ENCODE results near the gene ANO4.
"Not testable (repeated sequence)": the region's sequence is repeated elsewhere in the genome, so short reads cannot be mapped to it uniquely, and the experiment has no call there.

ANO4 gene

DNA sequence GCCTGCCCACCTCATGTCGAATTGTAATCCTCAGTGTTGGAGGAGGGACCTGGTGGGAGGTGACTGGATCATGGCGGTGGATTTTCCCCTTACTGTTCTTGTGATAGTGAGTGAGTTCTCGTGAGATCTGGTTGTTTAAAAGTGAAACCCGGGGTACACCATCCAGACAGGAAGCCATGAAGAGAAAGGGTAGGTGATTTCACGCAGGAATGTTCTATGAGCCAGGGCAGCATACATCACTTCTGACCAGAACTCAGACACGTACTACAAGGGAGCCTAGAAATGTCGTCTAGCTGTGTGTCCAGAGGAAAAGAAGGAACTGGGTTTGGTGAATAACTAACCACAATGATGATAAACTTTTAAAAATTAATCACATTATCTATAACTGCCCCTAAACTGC is 80.6 kb downstream of the ANO4 start:
- no peak for DNase-seq (ENCODE audit: low spot score)

DNA sequence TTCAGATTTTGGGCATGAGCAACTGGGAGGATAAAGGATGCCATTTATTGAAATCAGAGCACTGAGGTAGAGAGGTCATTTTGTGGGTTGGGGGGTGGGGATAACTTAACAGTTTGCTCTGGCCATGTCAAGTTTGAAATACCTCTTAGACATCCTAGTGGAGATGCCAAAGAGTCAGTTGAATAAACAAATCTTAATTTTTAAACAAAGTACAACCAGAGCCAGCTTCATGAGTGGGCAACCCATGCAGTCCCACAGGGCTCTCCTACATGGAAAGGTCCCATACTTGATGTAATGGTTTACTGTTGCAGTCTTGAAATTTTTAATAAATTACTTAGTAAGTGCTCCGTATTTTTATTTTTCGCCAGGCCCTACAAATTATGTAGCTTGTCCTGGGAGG is 81.2 kb downstream of the ANO4 start:
- DNase-seq (ENCODE audit: low spot score): no peak

DNA sequence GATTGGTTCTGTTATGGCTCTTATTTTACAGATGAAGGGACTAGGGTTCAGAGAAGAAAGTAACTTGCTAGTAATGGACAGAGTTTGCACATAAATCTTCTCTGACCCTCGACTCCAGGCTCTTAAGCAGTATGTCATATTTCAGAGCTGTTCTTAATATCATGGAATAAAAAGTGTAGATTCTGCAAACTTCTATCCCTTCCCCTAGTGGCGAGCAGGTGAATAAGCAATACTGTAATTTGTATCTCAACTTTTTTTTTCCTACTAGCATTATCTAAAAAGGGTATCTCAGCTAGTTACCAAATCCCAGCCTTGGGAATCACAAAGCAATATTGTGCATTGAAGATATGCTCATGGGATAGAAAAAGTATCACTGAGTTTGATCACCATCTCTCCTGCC is 83.2 kb downstream of the ANO4 start:
- peak; percentile 9 for DNase-seq (ENCODE audit: low spot score)

DNA sequence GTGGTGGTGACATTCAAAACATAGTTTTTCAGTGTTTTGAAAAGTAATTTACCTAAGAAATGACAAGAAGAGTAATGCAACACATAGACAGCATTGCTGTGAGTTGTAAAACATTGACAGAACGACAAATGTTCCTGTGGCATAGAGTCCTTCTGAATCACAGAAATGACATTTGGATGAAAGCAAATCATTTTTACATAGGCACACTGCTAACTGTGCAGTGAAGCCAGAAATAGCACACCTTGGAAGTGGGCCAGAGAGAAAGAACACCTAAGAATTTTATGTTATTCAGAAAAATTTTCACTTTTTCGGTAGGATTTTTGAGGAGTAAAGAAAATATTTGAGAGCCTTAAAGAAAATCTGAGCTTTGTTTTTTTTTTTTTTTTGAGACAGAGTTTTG is 100.6 kb downstream of the ANO4 start:
- DNase-seq (ENCODE audit: low spot score): no peak

DNA sequence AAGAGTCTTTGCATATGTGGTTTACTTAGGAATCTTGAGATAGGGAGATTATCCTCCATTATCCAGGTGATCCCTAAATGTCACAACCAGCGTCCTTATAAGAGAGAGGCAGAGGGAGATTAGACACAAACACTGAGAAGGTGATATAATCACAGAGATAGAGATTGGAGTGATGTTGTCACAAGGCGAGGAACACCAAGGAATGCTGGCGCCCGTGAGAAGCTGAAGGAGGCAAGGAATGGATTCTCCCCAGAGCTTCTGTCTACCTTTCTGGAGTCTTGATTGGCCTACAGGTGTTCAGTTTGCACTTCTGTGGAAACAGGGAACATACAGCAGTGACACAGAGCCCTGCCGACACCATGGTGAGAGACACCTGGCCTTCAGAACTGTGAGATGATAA is 101.6 kb downstream of the ANO4 start:
- no peak for DNase-seq (ENCODE audit: low spot score)

DNA sequence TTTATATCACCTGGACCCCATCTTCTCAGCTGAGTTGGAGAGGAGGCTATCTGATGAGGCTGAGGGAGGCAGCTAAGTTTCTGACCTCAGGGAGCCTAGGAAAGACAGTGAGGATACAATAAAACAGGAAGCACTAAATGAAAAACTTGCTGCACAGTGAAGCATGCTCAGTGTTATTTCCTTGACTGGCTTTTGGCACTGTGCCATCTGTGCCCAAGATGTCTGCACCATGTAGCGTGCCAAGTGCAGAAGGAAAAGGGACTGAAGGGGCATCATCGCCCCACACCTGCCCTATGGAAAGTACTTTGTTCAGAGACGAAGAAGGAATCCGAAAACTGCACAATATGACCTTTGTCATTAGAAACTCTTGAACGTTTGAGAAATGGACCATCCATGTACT is 102.7 kb downstream of the ANO4 start:
- no peak for DNase-seq (ENCODE audit: low spot score)

DNA sequence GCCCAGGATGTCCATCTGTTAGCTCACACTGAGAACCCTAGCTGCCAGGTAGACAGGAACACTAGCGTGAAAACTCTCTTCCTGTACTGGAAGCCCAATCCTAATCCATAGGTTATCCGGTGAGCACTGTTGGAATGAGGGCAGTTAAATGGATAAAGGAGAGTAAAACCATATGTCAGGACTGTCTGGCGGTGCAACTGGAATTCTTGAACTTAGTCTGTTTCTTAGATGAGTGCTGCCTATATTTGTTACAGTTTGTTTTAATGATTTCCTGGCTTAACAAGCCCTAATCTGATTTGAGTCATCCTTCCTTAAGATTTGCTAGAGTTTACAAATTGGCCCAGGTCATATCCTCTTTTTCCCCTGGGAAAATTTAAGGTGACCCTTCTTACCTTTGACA is 104.7 kb downstream of the ANO4 start:
- no peak for DNase-seq (ENCODE audit: low spot score)

DNA sequence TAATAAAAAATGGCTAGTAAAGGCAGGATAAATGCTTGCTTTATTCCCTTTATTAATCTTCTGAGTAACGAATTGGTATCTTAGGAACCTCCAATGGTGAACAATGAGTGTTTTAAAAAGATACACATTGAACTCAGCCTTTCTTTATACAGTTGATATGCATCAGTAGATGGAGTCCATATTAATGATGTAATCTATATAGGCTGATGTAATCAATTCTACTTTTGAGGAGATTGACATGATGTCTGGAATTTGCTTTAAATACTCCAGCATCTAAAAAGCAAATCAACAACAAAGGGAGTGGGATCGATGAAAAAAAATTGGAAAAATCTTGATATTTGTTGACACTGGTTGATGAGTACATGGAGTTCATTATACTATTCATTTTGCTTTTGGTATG is 106.2 kb downstream of the ANO4 start:
- DNase-seq (ENCODE audit: low spot score): no peak

DNA sequence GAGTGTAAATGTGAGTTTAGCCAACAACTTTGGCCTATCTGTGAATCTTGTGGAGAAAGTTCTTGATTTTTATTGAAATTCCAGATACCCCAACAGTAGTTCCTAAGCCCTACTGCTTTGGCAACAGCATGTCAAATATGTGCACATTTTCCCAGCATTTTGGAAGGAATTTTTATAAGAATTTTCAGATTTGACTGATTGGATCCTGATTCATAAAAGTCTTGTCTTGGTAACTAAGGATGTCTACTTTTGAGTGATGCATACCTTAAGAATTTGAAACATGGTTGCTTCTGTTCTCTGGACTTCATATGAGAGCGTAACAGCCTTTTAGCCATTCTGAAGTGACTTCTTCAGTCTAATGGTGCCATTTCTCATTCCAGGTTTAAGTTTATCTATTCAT is 106.7 kb downstream of the ANO4 start:
- DNase-seq (ENCODE audit: low spot score): no peak

DNA sequence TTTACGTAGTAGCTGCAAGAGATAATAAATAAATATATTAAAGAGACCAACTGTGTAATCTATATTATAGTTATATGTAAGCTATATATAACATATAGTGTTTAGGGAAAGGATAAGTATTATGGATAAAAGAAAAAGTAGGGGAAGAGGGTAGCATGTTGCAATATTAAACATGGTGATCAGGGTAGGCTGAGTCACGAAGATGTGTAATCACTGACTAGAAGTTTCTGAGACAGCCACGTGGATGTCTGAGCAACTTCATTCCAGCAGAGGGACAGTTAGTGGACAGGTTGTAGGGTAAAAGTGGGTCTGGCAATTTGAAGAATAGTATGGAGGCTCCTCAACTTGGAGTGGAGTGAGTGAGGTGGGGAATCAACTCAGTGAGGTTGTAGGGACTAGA is 109.7 kb downstream of the ANO4 start:
- no peak for DNase-seq (ENCODE audit: low spot score)

DNA sequence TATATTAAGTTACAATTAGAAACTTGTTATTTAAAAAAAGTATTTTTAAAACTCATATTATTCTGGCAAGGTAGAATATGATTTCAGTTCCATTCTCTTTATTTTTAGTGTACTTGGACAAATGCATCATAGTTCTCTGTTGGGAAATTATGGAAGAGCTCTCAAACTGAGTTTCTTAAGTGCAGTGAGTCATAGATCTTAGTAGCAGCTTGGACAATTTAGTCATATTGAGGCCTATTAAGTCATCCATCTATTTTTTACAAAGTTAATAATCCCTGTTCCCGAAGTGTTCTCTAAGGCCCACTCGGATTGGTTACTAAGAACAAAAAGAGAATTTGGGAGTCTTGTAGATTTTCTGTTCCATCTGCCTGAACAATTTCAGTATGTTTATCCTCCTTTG is 113.9 kb downstream of the ANO4 start:
- peak; percentile 49 for DNase-seq (ENCODE audit: low spot score)

DNA sequence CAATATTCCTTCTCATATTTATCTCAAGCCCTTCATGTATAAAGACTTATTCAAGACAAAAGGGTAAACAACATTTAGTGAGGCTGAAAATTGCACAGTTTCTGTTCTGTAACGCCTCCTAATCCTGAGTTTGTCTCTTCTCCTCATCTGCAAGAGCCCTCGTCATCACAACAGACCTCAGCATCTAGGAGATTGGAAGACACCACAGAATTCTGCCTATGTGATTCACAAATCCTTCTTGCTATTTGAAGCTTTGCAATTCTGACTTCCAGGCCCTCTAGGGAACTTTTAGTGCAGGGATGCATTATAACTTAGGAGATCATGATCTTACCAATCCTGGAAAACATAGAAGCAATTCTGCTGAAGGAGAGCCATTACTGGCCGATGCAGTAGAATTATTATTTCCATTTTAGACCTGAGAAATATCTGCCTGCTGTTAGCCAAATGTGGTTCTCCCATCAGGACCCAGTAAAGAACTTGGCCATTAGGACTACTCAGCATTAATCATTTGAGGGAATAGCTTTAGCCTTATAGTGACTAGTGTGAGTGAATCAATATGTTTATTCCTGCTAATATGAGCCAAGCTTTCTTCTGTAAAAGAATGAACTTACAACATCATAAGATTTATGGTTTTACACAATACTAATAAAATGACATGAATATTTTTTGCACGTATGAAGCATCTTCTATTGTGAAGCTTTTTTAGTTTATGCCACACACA is 119.5 kb downstream of the ANO4 start:
- no peak for DNase-seq (ENCODE audit: low spot score)

DNA sequence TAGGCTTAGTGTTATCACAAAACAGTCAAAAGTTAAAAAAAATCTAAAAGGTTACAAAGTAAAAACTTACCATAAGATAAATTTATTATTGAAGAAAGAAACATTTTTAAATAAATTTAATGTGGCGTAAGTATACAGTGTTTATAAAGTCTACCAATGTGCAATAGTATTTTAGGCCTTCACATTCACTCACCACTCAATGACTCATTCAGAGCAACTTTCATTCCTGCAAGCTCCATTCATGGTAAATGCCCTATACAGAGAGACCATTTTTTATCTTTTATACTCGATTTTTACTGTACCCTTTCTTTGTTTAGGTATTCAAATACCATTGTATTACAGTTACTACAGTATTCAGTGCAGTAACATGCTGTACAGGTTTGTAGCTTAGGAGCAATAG is 124.5 kb downstream of the ANO4 start:
- DNase-seq (ENCODE audit: low spot score): no peak

DNA sequence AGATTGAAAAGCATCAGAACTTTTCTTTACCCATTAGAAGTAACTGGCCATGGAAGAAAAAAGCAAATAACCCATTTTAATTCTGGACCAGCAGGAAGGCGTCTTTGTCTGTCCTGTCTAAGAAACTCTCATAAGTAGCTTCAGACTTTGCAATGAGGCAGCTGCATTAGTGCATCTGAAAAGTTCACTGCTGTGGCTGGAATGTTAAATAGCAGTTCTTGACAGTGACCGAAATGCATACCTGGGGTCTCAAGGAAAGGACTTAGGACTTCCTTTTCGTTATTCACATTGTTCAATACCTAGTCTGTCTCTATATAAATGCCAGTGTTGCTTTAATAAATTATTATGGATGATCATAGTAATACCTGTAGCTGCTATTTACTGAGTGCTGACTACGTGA is 125.9 kb downstream of the ANO4 start:
- DNase-seq (ENCODE audit: low spot score): no peak

DNA sequence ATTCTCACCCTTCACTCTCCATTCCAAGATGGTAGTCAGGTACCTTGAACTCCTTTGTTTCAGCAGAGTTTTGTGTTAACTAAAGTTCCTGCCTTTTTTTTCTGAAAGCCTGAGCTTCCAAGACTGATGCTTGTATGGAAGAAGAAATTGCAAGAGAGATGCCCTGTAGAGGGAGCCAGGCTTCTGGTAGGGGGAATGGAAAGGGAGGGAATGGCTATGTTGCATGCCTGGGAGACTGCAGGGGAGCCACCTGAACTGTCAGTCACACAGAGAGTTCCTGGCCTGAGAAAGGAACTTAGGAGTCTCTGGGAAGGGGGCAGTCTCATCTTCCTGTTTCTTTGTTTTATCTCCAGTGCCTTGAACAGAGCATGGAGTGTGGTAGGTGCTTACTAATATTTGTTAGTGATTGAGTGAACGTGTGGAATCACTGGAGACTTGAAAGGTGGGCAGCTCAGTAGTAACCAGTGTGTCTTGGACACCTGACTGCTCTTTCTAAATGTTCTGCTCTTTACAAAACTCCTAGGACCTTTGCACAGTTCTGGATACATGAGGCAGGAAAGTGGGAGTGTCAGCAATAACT is 132.2 kb downstream of the ANO4 start:
- no peak for DNase-seq (ENCODE audit: low spot score)

DNA sequence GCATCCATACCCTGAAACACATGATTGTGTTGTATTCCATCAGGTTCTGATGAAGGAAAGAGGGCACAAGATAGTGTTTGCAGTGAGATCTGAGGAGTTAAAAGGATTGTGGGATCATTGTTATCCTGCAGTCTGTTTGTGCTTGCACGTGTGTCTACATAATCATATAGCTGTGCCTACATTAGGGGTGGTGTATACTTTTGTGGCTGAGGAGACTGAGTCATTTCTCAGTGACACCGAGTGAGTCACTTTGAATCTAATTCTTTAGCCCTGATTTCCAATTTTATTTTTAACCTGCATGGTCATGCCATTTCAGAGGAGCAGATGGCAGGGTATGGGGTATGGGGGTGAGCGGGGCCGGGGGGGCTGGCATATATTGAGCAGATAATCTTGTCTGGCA is 133.2 kb downstream of the ANO4 start:
- peak; percentile 43 for DNase-seq (ENCODE audit: low spot score)

DNA sequence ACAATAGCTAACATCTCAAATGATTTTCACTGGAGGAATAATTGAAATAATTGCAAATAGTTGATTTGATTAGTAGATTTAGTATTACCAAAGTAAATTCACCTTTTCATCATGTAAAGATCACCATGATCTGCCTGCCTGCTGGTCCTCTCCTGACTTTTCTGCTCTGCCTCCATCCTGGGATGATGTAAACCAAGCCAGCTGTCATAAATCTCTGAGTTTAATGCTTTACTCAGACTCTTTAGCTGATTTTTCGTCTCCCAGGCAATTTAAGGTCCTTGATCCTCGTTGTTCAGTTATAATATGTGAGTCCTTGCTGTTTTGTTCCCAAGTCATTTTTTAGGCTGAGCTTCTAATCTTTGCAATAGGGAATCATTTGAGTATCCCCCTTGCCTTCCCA is 138.0 kb downstream of the ANO4 start:
- DNase-seq (ENCODE audit: low spot score): no peak

DNA sequence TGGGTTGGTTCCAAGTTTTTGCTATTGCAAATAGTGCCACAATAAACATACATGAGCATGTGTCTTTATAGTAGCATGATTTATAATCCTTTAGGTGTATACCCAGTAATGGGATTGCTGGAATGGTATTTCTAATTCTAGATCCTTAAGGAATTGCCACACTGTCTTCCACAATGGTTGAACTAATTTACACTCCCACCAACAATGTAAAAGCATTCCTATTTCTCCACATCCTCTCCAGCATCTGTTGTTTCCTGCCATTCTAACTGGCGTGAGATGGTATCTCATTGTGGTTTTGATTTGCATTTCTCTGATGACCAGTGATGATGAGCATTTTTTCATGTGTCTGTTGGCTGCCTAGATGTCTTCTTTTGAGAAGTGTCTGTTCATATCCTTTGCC is 139.0 kb downstream of the ANO4 start:
- not testable (repeated sequence) for DNase-seq (ENCODE audit: low spot score)

DNA sequence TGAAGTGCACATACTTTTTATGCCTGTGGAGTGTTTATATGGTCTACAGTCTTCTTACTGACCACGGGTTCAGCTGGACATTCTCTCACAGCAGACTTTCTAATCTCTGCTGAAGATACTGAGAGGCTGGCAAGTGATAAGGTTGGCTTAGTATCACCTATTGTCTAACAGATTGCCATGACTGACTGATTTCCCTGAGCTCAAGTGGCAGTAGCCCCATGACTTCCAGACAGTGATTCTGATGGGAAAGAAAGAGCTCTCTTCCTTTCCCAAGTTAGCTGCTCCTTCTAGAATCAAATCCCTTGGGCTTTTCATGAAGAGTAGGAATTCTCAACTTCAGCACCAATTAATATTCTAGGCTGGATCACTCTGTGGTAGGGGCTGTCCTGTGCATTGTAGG is 141.4 kb downstream of the ANO4 start:
- DNase-seq (ENCODE audit: low spot score): no peak

DNA sequence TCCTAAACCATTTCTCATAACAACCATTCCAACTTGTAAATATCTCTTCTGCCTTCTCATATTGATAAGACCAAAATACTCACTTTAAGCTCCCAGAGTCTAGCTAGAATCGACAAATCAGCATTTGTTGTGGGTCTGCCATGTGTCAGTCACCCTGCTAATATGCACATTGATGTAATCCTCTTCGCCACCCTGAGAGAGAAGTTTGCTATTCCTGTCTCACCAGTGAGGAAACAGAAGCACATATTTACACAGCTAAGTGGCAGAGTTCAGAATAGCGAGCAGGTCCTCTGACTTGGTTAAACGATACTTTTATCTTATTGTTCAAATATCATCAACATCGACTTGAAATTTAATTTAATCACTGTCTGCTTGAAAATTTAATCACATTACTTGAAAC is 142.1 kb downstream of the ANO4 start:
- no peak for DNase-seq (ENCODE audit: low spot score)

DNA sequence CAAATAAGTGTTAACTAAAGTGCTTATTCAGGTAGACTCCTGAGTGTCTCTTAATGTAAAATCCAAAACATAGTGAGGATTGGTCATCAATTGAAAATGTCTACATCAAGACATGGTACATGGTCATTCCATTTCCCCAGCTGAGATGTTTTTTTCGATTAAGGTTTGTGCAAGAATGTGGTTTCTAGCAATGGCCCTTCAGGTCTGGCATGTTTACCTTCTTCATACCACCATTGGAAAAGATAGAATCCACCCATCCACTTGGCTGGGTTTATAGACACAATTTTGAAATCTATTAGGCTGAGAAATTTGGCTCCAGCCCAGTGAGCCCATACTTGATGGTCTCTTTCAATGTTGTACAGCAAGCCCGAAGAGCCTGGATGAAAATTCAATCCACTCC is 145.9 kb downstream of the ANO4 start:
- no peak for DNase-seq (ENCODE audit: low spot score)

DNA sequence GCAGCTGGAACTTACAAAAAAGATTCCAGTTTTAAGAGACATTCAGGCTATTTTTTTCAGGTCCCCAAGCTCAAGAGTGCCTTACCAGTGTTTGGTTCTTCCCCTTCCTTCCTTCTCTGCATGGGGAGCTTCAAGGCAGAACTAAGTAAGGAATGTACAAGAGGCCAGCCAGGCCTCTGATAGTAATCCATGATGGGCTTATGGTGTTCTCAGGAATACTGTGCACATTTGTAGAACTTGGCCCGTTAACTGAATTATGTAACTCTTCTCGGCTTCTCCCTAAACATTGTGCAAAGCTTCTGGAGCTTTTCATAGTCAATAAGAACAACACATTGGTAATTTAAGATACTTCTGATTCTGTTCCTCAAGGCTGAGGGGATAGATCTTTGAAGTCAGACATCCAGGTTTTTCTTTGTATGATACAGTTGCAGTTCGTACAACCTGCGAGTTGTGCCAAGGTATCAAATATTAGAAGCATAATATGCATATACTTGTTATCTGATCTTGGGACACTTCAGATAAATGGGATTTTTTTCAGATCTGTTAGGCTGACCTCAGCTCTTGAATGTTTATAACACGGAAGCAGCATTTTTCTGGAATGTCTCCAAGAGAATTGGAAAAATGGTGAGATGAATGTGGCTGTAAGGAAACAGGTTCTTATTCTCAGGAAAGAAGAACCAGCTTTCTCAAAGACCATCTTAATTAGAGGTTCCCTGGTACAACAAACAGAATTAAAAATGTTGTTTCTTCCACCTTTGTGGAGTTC is 148.6 kb downstream of the ANO4 start:
- no peak for DNase-seq (ENCODE audit: low spot score)

DNA sequence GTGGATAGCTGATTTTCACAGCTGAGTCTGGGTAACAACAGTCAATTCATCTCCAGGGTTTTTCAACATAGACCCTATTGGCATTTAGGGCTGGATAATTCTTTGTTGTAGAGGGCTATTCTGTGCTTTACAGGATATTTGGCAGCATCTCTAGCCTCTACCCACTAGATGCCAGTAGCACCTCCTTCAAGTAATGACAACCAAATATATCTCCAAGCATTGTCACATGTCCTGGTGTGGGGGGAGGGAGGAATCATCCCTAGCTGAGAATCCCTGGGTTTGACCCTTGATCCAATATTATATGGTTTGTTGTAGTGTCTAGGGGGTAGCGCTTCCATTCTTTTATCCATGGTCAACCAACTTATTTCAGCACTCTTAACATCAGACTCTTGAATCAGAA is 157.2 kb downstream of the ANO4 start:
- DNase-seq (ENCODE audit: low spot score): no peak

DNA sequence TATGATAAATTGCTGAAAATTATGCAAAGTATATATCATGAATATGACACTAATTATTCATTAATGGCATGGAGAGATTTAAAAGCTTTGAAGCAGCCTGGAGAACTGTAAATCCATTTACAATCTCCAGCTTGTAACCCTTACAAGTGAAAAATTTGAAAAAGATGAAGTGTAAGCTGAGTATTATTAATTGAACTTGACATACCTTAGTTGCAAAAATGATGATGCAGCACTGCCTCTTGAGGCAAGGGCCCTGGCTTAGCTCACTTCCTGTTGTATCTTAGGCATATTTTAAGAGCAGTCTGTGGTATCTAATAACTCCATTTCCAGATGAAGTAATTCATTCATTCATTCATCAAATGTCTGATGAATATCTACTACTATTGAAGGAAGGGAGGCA is 158.6 kb downstream of the ANO4 start:
- DNase-seq (ENCODE audit: low spot score): no peak
